ENCODE measurements around the gene CATSPERB. TPM values are rescaled to one million over a fixed set of nuclear protein-coding genes. Genes with fewer than 3 reads are reported as not detected.

Gene CATSPERB
- polyA plus RNA-seq, 1 experiment = not detected

- CTCF ChIA-PET = no interaction called here
- POLR2A ChIA-PET = no interaction called here
- DNase-seq (ENCODE audit: low read depth) = no peak
- no peak for TF ChIP-seq CTCF (IDR thresholded peaks at IDR 0.05; ENCODE audit: insufficient read depth, low read depth, low read length)
- Histone ChIP-seq H3K4me3 (ENCODE audit: low read depth, low read length) (no peak overlapping the region), H3K27me3 (ENCODE audit: control insufficient read depth, insufficient read depth, low read length) (no peaks in the 10 kb centered on the region), H3K36me3 (ENCODE audit: control insufficient read depth, insufficient read depth, low read length) (no peaks in the 10 kb centered on the region)
Observed at GRCh38 chr14:91732439-91732838, 553 bp upstream of the CATSPERB start.

- TF ChIP-seq CTCF (IDR thresholded peaks at IDR 0.05; ENCODE audit: insufficient read depth, low read depth, low read length) = no peak
- DNase-seq (ENCODE audit: low read depth) = no peak
- Histone ChIP-seq H3K36me3 (ENCODE audit: control insufficient read depth, insufficient read depth, low read length) (no peaks in the 10 kb centered on the region), H3K4me3 (ENCODE audit: low read depth, low read length) (no peak overlapping the region), H3K27me3 (ENCODE audit: control insufficient read depth, insufficient read depth, low read length) (no peaks in the 10 kb centered on the region)
- CTCF ChIA-PET = no interaction called here
- POLR2A ChIA-PET = no interaction called here
Observed at GRCh38 chr14:91731018-91731417, 868 bp downstream of the CATSPERB start.

- Histone ChIP-seq H3K36me3 (ENCODE audit: control insufficient read depth, insufficient read depth, low read length) (no peaks in the 10 kb centered on the region), H3K27me3 (ENCODE audit: control insufficient read depth, insufficient read depth, low read length) (no peaks in the 10 kb centered on the region), H3K4me3 (ENCODE audit: low read depth, low read length) (no peak overlapping the region)
- no peak for DNase-seq (ENCODE audit: low read depth)
- TF ChIP-seq CTCF (IDR thresholded peaks at IDR 0.05; ENCODE audit: insufficient read depth, low read depth, low read length) = no peak
- CTCF ChIA-PET = interaction anchor here (0.5 kb wide), 1 partner anchor 390 kb away, joined by 3 read pairs; no protein-coding TSS in a partner anchor
- POLR2A ChIA-PET = no interaction called here
Observed at GRCh38 chr14:91729756-91730155, 2.1 kb downstream of the CATSPERB start.

GRCh38 chr14:91728616-91729183 lies 3.2 kb downstream of the CATSPERB start:
- H3K27me3 ChIP-seq (ENCODE audit: control insufficient read depth, insufficient read depth, low read length) = no peaks in the 10 kb centered on the region
- DNase-seq (ENCODE audit: low read depth) = no peak
- CTCF ChIA-PET = no interaction called here
- no peaks in the 10 kb centered on the region for H3K36me3 ChIP-seq (ENCODE audit: control insufficient read depth, insufficient read depth, low read length)
- POLR2A ChIA-PET = no interaction called here
- no peak overlapping the region for H3K4me3 ChIP-seq (ENCODE audit: low read depth, low read length)
- TF ChIP-seq CTCF (IDR thresholded peaks at IDR 0.05; ENCODE audit: insufficient read depth, low read depth, low read length) = no peak

- POLR2A ChIA-PET = no interaction called here
- Histone ChIP-seq H3K36me3 (ENCODE audit: control insufficient read depth, insufficient read depth, low read length) (no peaks in the 10 kb centered on the region), H3K4me3 (ENCODE audit: low read depth, low read length) (no peak overlapping the region), H3K27me3 (ENCODE audit: control insufficient read depth, insufficient read depth, low read length) (no peaks in the 10 kb centered on the region)
- no peak for TF ChIP-seq CTCF (IDR thresholded peaks at IDR 0.05; ENCODE audit: insufficient read depth, low read depth, low read length)
- no peak for DNase-seq (ENCODE audit: low read depth)
- CTCF ChIA-PET = no interaction called here
Observed at GRCh38 chr14:91727121-91727520, 4.8 kb downstream of the CATSPERB start.

Measured in BJ (cell line).